Measurements from ENCODE around the gene LAMTOR2.

LAMTOR2 gene

DNA sequence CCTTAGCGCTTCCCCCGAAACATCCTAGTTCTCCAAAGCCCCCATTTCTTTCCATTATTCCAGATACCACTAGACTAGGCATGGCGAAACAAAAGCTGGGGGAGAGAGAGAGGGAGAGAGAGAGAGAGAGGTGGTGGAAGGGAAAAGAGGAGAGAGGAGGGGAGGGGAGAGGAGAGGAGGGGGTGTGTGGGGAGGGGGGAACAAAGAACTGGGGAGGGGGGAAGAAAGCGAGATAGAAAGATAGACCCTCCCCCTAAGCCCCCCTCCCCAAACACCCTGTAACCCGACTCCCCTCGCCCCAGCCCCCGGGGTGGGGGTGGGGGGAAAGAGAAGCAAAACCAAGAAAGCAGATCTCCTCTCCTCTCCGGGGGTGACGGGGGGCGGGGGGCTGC lies 27.3 kb downstream of the LAMTOR2 start:
- TF ChIP-seq ZFX (IDR thresholded peaks at IDR 0.05) (no peak), CTCF (conservative IDR thresholded peaks at IDR 0.05) (no peak)
- peak overlapping the region; percentile 34 for H3K27ac ChIP-seq

GRCh38 chr1:156082309-156083091 lies 27.9 kb downstream of the LAMTOR2 start, which contains the start of gene MEX3A:
TSS of gene MEX3A (minus strand) at chr1:156082465. CDS start at chr1:156081998, 467 bp downstream.
- peak within 1 kb of the TSS; percentile 34 for H3K27ac ChIP-seq
- TF ChIP-seq CTCF (conservative IDR thresholded peaks at IDR 0.05) (no peak), ZFX (IDR thresholded peaks at IDR 0.05) (no peak)

DNA sequence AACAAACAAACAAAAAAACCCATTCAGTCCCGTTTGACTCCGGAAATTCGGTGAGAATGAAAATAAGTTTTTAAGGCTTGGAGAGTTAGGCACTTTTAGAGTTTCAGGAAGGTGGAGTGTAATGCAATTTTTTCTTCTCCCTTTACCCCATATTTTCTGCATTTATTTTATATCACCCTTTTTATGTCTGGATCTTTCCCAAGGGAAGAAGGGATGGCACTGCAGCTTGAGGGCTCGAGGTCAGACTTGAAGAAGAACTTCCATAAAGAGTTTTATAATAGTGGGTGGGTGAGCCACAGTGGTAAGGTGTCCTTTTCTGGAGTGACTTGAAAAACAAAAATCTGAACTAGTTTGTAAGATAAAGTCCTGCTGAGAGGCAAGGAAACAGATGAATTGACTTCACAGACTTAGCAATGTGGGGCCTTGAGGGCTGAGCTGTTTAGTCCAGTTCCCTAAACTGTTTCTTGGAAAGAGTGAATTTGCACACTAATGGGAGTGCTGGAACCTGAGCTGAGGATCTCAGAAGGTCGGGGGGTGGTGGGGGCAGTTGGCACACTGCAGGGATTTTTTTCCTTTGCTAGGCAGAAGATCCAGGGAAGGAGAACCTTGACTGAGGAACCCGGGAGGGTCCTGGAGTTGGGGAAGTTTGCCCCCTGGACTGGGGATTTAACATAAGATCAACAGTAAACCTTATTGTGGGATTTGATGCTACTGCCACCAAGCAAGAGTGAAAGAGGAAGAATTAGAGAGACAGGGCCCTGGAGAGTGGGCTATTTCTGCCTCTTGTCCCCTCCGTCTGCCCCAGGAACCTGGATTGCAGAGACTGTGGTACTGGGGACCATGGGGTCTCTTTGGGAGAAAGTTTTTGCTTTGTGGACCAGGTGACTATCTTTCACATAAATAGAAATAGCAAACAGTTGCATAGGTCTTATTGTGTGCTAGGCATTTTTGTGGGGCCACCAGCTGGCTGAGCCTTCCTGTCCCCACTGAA lies 29.5 kb downstream of the LAMTOR2 start:
- no peak overlapping the region for H3K27ac ChIP-seq
- TF ChIP-seq CTCF (conservative IDR thresholded peaks at IDR 0.05) (no peak), ZFX (IDR thresholded peaks at IDR 0.05) (no peak)

DNA sequence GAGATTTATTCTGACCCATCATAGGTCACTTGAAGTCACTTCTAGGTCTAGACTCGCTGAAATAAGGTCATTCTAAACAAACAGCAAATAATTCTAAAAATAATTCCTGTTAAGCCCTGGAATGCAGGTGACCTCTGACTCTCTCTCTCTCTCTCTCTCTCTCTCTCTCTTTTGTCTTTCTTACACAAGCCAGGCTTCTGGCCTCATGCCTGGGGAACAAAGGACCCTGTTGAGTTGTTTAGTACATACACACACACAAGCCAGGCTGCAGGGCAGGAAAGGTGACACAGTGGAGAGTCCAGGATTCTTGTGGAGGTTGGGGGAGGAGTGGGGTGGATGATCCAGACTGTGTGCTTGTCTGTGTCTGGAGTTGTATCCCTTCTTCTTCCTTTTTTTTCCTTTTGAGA lies 31.7 kb downstream of the LAMTOR2 start:
- no peak overlapping the region for H3K27ac ChIP-seq
- no peak for TF ChIP-seq ZFX (IDR thresholded peaks at IDR 0.05)
- no peak for TF ChIP-seq CTCF (conservative IDR thresholded peaks at IDR 0.05)

- no peak for TF ChIP-seq ZFX (IDR thresholded peaks at IDR 0.05)
- TF ChIP-seq CTCF (conservative IDR thresholded peaks at IDR 0.05): no peak
- no peak overlapping the region for H3K27ac ChIP-seq
Observed at GRCh38 chr1:156089704-156090103, 35.1 kb downstream of the LAMTOR2 start.

GRCh38 chr1:156090138-156090839 lies 35.7 kb downstream of the LAMTOR2 start:
- TF ChIP-seq ZFX (IDR thresholded peaks at IDR 0.05): no peak
- no peak for TF ChIP-seq CTCF (conservative IDR thresholded peaks at IDR 0.05)
- H3K27ac ChIP-seq: no peak overlapping the region

Measured in C4-2B (cell line).